IPS-18a (cell line): Measurements from ENCODE around the gene AKAP13.

Experiments
- H3K27ac ChIP-seq: one replicate; pipeline ENCODE4 v1.5.1; 2013; ENCODE audit warnings: low read length
- H3K27me3 ChIP-seq: one replicate; pipeline ENCODE4 v1.6.1; 2013; ENCODE audit warnings: mild to moderate bottlenecking, low read length; ENCODE audit not compliant: control insufficient read depth, insufficient read depth
- H3K36me3 ChIP-seq: one replicate; pipeline ENCODE4 v1.6.1; 2013; ENCODE audit warnings: low read depth, low read length; ENCODE audit not compliant: control insufficient read depth
- H3K4me1 ChIP-seq: one replicate; pipeline ENCODE4 v1.6.1; 2013; ENCODE audit warnings: low read depth, low read length; ENCODE audit not compliant: control insufficient read depth
- H3K4me3 ChIP-seq: one replicate; pipeline ENCODE4 v1.5.1; 2013; ENCODE audit warnings: low read length
- H3K9ac ChIP-seq: one replicate; pipeline ENCODE4 v1.6.1; 2013; ENCODE audit warnings: mild to moderate bottlenecking, low read length, moderate library complexity
- H3K9me3 ChIP-seq: one replicate; pipeline ENCODE4 v1.6.1; 2013; ENCODE audit warnings: low read depth, low read length; ENCODE audit not compliant: control insufficient read depth

The AKAP13 gene

DNA sequence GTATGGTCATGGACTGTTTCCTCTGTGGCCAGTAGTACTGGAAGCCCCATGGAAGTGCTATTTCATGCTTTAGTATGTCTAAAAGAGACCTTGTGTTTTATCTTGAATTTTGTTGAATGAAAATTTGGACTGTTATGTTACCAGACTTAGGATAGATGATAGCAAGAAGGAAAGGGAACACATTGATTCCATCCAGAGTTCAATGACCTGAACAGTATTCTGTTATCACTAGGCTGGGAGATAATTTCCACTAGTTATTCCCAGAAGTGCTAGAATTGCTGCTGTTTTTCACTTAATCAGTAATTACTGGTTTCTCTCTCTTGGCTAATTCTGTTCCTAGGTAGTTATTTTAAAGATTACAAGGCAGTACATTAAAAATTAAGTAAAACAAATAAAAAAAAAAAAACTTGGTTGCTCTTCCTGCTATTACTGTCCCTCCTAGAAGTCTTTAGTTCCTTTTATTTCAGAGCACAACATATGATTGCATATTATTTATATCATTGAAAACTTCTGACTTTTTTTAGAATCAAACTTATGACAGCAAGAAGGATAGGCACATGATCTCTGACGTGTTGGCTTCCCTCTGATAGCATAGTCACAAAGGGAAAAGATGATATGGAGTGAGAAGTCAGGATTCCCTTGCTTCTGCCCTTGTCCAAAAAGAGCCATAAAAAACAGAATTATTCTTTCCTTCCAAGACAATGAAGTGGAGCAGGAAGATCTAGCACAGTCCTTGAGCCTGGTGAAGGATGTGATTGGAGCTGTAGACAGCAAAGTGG is 342.2 kb downstream of the AKAP13 start:
- no peak overlapping the region for H3K27ac ChIP-seq
- H3K27me3 ChIP-seq, result no peaks in the 10 kb centered on the region
- no peak overlapping the region for H3K9ac ChIP-seq
- H3K36me3 ChIP-seq, result peaks cover 55% of the 10 kb centered on the region
- no peaks in the 10 kb centered on the region for H3K4me1 ChIP-seq
- H3K4me3 ChIP-seq, result no peak overlapping the region
- no peaks in the 10 kb centered on the region for H3K9me3 ChIP-seq

GRCh38 chr15:85723960-85724945 is 343.9 kb downstream of the AKAP13 start:
- Histone ChIP-seq H3K9ac (no peak overlapping the region), H3K4me3 (no peak overlapping the region), H3K9me3 (no peaks in the 10 kb centered on the region), H3K27ac (no peak overlapping the region), H3K4me1 (no peaks in the 10 kb centered on the region), H3K36me3 (peaks cover 49% of the 10 kb centered on the region), H3K27me3 (no peaks in the 10 kb centered on the region)

GRCh38 chr15:85725019-85725418 is 344.6 kb downstream of the AKAP13 start:
- Histone ChIP-seq H3K9ac (no peak overlapping the region), H3K4me1 (no peaks in the 10 kb centered on the region), H3K36me3 (peaks cover 46% of the 10 kb centered on the region), H3K9me3 (no peaks in the 10 kb centered on the region), H3K27ac (no peak overlapping the region), H3K4me3 (no peak overlapping the region), H3K27me3 (no peaks in the 10 kb centered on the region)

DNA sequence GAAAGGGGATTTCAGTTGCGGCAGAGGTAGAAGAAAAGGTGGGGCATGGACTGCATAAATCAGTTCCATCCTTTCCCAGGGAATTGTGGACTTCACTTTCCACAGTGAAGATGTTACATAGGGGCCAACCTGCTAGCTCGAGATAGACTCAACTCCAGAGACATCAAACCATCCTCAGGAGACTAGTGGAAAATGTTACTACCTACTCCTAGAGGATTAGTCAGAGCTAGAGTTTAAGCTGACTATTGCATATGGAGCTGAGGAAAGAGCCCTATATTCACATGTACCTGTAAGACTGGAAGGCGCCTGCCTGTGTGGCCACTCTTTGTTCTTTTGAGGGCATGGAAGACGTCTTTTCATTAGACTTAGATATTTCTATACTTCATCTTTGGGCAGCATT is 345.2 kb downstream of the AKAP13 start:
- H3K9me3 ChIP-seq, result no peaks in the 10 kb centered on the region
- H3K4me1 ChIP-seq, result no peaks in the 10 kb centered on the region
- H3K36me3 ChIP-seq, result peaks cover 48% of the 10 kb centered on the region
- no peaks in the 10 kb centered on the region for H3K27me3 ChIP-seq
- no peak overlapping the region for H3K9ac ChIP-seq
- H3K27ac ChIP-seq, result no peak overlapping the region
- no peak overlapping the region for H3K4me3 ChIP-seq

- H3K4me3 ChIP-seq, result no peak overlapping the region
- H3K36me3 ChIP-seq, result peaks cover 51% of the 10 kb centered on the region
- no peak overlapping the region for H3K9ac ChIP-seq
- no peaks in the 10 kb centered on the region for H3K9me3 ChIP-seq
- no peak overlapping the region for H3K27ac ChIP-seq
- no peaks in the 10 kb centered on the region for H3K27me3 ChIP-seq
- H3K4me1 ChIP-seq, result no peaks in the 10 kb centered on the region
Observed at GRCh38 chr15:85726454-85726853, 346.1 kb downstream of the AKAP13 start.

DNA sequence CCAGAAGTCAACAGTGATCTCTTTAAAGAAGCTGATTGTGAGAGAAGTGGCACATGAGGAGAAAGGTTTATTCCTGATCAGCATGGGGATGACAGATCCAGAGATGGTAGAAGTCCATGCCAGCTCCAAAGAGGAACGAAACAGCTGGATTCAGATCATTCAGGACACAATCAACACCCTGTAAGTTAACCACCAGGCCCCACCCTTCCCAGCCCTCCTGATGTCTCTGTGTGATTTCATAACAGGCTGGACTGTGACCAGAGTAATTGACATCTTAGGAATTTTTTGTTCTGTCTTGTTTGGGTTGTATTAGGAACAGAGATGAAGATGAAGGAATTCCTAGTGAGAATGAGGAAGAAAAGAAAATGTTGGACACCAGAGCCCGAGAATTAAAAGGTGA is 346.7 kb downstream of the AKAP13 start:
- Histone ChIP-seq H3K4me3 (no peak overlapping the region), H3K9ac (no peak overlapping the region), H3K27ac (no peak overlapping the region), H3K4me1 (no peaks in the 10 kb centered on the region), H3K36me3 (peaks cover 50% of the 10 kb centered on the region), H3K27me3 (no peaks in the 10 kb centered on the region), H3K9me3 (no peaks in the 10 kb centered on the region)

GRCh38 chr15:85730001-85730820 is 349.8 kb downstream of the AKAP13 start:
- Histone ChIP-seq H3K36me3 (peaks cover 46% of the 10 kb centered on the region), H3K4me3 (no peak overlapping the region), H3K27me3 (no peaks in the 10 kb centered on the region), H3K27ac (no peak overlapping the region), H3K9ac (no peak overlapping the region), H3K4me1 (no peaks in the 10 kb centered on the region), H3K9me3 (peaks cover 5% of the 10 kb centered on the region)

DNA sequence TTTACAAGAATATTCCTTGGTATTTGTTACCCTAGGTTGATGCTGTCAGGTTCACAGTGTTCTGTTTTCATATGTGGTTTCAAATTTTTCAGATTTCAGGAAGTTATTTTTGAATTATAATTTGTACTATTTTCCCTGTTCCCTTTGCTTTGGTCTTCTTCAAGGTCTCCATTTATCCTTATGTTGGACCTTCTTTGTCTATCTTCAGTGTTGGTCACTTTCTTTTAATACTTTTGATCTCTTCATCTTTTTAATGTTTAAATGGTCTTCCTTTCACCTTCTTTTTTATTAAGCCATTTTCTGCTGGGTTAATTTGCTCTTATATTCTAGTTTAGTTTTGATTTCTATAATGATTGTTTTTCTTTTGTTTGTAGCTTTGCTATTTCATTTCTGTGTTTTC is 353.0 kb downstream of the AKAP13 start:
- H3K27ac ChIP-seq, result no peak overlapping the region
- no peak overlapping the region for H3K9ac ChIP-seq
- no peaks in the 10 kb centered on the region for H3K4me1 ChIP-seq
- no peaks in the 10 kb centered on the region for H3K27me3 ChIP-seq
- no peak overlapping the region for H3K4me3 ChIP-seq
- H3K9me3 ChIP-seq, result peaks cover 5% of the 10 kb centered on the region
- peaks cover 49% of the 10 kb centered on the region for H3K36me3 ChIP-seq

DNA sequence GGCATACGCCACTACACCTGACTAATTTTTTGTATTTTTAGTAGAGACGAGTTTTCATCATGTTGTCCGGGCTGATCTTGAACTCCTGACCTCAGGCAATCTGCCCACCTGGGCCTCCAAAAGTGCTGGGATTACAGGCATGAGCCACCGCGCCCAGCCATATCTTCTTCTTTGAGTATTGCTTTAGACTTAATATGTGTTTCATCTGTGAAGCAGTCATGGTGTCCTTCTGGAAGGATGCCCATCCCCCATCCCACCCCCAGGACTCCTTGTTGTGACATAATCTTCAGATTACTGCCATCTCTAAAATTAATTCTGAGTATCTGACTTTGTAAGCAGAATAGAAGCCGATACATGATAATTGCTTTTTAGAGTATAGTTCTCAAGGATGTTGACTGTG is 356.7 kb downstream of the AKAP13 start:
- no peaks in the 10 kb centered on the region for H3K4me1 ChIP-seq
- H3K9ac ChIP-seq, result no peak overlapping the region
- H3K4me3 ChIP-seq, result no peak overlapping the region
- H3K9me3 ChIP-seq, result peaks cover 5% of the 10 kb centered on the region
- no peak overlapping the region for H3K27ac ChIP-seq
- H3K36me3 ChIP-seq, result peaks cover 42% of the 10 kb centered on the region
- H3K27me3 ChIP-seq, result no peaks in the 10 kb centered on the region

- no peak overlapping the region for H3K9ac ChIP-seq
- peaks cover 46% of the 10 kb centered on the region for H3K36me3 ChIP-seq
- no peaks in the 10 kb centered on the region for H3K4me1 ChIP-seq
- H3K27ac ChIP-seq, result no peak overlapping the region
- H3K27me3 ChIP-seq, result no peaks in the 10 kb centered on the region
- no peak overlapping the region for H3K4me3 ChIP-seq
- H3K9me3 ChIP-seq, result no peaks in the 10 kb centered on the region
Observed at GRCh38 chr15:85741021-85741421, 360.6 kb downstream of the AKAP13 start.

- no peak overlapping the region for H3K27ac ChIP-seq
Observed at GRCh38 chr15:85741662-85742061, 361.3 kb downstream of the AKAP13 start.

More at GRCh38 chr15:85741662-85742061, 361.3 kb downstream of the AKAP13 start:
- Histone ChIP-seq H3K4me3 (no peak overlapping the region), H3K4me1 (no peaks in the 10 kb centered on the region), H3K27me3 (no peaks in the 10 kb centered on the region), H3K9ac (no peak overlapping the region), H3K9me3 (no peaks in the 10 kb centered on the region), H3K36me3 (peaks cover 44% of the 10 kb centered on the region)
